Measurements from ENCODE around the gene FAM180A.
A peak's percentile ranks its signal among the peaks of the same experiment; 100 is the strongest.
"Not testable (repeated sequence)": the region's sequence is repeated elsewhere in the genome, so short reads cannot be mapped to it uniquely, and the experiment has no call there.

The FAM180A gene

DNA sequence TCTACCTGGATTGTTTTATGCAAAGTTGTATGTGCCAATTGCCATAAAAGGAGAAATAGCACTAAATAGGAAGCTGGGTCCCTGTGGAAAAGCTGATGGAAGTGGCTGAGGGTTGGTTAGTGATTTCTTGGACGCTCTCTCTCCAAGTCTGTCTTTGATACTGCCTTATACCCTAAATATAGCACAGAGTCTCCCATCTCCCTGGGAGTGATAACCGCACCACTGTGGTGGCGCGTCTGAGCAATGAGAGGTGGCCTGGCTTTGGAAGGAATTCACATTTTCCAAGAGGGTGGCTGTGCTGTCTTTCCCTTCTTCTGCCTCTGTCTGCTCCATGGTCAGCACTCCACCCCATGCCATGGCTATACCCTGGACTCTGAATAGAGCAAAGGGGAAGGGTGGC is 55.1 kb downstream of the FAM180A start:
- no peak overlapping the region for H3K4me3 ChIP-seq (replicated peaks in 1 of 2; ENCODE audit: low read depth in 2 of 2, low read length in 2 of 2)
- TF ChIP-seq, protein P1, sequence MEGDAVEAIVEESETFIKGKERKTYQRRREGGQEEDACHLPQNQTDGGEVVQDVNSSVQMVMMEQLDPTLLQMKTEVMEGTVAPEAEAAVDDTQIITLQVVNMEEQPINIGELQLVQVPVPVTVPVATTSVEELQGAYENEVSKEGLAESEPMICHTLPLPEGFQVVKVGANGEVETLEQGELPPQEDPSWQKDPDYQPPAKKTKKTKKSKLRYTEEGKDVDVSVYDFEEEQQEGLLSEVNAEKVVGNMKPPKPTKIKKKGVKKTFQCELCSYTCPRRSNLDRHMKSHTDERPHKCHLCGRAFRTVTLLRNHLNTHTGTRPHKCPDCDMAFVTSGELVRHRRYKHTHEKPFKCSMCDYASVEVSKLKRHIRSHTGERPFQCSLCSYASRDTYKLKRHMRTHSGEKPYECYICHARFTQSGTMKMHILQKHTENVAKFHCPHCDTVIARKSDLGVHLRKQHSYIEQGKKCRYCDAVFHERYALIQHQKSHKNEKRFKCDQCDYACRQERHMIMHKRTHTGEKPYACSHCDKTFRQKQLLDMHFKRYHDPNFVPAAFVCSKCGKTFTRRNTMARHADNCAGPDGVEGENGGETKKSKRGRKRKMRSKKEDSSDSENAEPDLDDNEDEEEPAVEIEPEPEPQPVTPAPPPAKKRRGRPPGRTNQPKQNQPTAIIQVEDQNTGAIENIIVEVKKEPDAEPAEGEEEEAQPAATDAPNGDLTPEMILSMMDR (IDR thresholded peaks at IDR 0.05; ENCODE audit: low read depth, low read length) = no peak
- no peak for DNase-seq (ENCODE audit: low read depth in 2 of 2)

DNA sequence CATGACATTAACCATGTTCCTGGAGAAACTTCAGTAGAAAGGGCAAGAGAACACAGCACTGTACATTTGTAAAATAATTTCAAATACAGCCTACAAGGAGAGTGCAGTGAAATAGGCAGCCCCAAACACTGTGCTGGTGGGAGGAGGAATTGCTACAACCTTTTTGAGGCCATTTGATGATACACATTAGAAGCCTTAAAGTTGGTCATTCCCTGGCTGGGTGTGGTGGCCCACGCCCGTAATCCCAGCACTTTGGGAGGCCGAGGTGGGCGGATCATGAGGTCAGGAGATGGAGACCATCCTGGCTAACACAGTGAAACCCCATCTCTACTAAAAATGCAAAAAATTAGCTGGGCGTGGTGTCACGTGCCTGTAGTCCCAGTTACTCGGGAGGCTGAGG is 56.0 kb downstream of the FAM180A start:
- not testable (repeated sequence) for DNase-seq (ENCODE audit: low read depth in 2 of 2); H3K4me3 ChIP-seq (replicated peaks in 1 of 2; ENCODE audit: low read depth in 2 of 2, low read length in 2 of 2)

GRCh38 chr7:135692055-135692454 is 56.6 kb downstream of the FAM180A start:
- TF ChIP-seq, protein P1 (IDR thresholded peaks at IDR 0.05; ENCODE audit: low read depth, low read length) = no peak
- H3K4me3 ChIP-seq (replicated peaks in 1 of 2; ENCODE audit: low read depth in 2 of 2, low read length in 2 of 2) = no peak overlapping the region
- peak in 1 of 2 donors; percentile 60 for DNase-seq (ENCODE audit: low read depth in 2 of 2)

DNA sequence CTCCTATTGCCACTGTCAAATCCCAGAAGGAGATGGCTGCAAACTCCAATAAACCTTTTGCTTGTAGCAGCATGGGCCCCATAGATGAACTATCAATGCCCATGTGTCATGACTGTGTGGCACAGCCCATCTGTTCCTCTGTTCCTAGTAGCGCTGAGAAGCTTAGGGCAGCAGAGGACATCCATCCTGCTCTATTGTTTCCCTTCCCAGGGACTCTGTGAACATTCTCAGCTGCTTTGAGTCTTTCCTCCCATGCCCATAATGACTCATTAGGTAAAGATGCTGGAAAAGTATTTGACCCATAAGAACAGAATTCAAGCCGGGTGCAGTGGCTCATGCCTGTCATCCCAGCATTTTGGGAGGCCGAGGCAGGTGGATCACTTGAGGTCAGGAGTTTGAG is 58.0 kb downstream of the FAM180A start:
- TF ChIP-seq, protein P1 (IDR thresholded peaks at IDR 0.05; ENCODE audit: low read depth, low read length) = no peak
- H3K4me3 ChIP-seq (replicated peaks in 1 of 2; ENCODE audit: low read depth in 2 of 2, low read length in 2 of 2) = no peak overlapping the region
- peak; percentile 43 to 81 for DNase-seq (ENCODE audit: low read depth in 2 of 2)

- no peak for DNase-seq (ENCODE audit: low read depth in 2 of 2)
- TF ChIP-seq, protein P1 (IDR thresholded peaks at IDR 0.05; ENCODE audit: low read depth, low read length) = no peak
- H3K4me3 ChIP-seq (replicated peaks in 1 of 2; ENCODE audit: low read depth in 2 of 2, low read length in 2 of 2) = no peak overlapping the region
Observed at GRCh38 chr7:135687466-135687865, 61.1 kb downstream of the FAM180A start.

GRCh38 chr7:135685306-135686084 is 63.1 kb downstream of the FAM180A start:
- TF ChIP-seq, protein P1 (IDR thresholded peaks at IDR 0.05; ENCODE audit: low read depth, low read length) = no peak
- H3K4me3 ChIP-seq (replicated peaks in 1 of 2; ENCODE audit: low read depth in 2 of 2, low read length in 2 of 2) = no peak overlapping the region
- DNase-seq (ENCODE audit: low read depth in 2 of 2) = peak in 1 of 2 donors; percentile 76

GRCh38 chr7:135684699-135685098 is 63.9 kb downstream of the FAM180A start:
- H3K4me3 ChIP-seq (replicated peaks in 1 of 2; ENCODE audit: low read depth in 2 of 2, low read length in 2 of 2) = no peak overlapping the region
- DNase-seq (ENCODE audit: low read depth in 2 of 2) = peak in 1 of 2 donors; percentile 30
- TF ChIP-seq, protein P1 (IDR thresholded peaks at IDR 0.05; ENCODE audit: low read depth, low read length) = no peak

Measured in cardiac fibroblast (primary cell).